ENCODE measurements around the gene NTRK3.

The NTRK3 gene

GRCh38 chr15:87929841-87930240 lies 326.7 kb downstream of the NTRK3 start:
- no peak for DNase-seq

- no peak for DNase-seq
These were observed 332.1 kb downstream of the NTRK3 start for GRCh38 chr15:87924433-87924832.

GRCh38 chr15:87919064-87919463 lies 337.5 kb downstream of the NTRK3 start:
- no peak for DNase-seq

- no peak for DNase-seq
These were observed 339.1 kb downstream of the NTRK3 start for GRCh38 chr15:87917480-87917879.

GRCh38 chr15:87916208-87916607 lies 340.3 kb downstream of the NTRK3 start:
- DNase-seq, result no peak

- DNase-seq, result no peak
These were observed 346.2 kb downstream of the NTRK3 start for GRCh38 chr15:87910301-87910700.

- no peak for DNase-seq
These were observed 348.7 kb downstream of the NTRK3 start for GRCh38 chr15:87907676-87908446.

GRCh38 chr15:87906444-87906843 lies 350.1 kb downstream of the NTRK3 start:
- no peak for DNase-seq

- DNase-seq, result no peak
These were observed 353.6 kb downstream of the NTRK3 start for GRCh38 chr15:87902772-87903426.

- DNase-seq, result no peak
These were observed 354.4 kb downstream of the NTRK3 start for GRCh38 chr15:87901926-87902690.

- no peak for DNase-seq
These were observed 355.5 kb downstream of the NTRK3 start for GRCh38 chr15:87901008-87901407.

- no peak for DNase-seq
These were observed 359.6 kb downstream of the NTRK3 start for GRCh38 chr15:87896936-87897335.

- no peak for DNase-seq
These were observed 369.4 kb downstream of the NTRK3 start for GRCh38 chr15:87887177-87887576.

GRCh38 chr15:87881026-87881425 lies 375.5 kb downstream of the NTRK3 start:
- DNase-seq, result no peak

- no peak for DNase-seq
These were observed 378.6 kb downstream of the NTRK3 start for GRCh38 chr15:87877822-87878542.

GRCh38 chr15:87877114-87877810 lies 379.3 kb downstream of the NTRK3 start:
- no peak for DNase-seq

- peak in 1 of 2 experiments; percentile 63 for DNase-seq
These were observed 381.4 kb downstream of the NTRK3 start for GRCh38 chr15:87874896-87875711.

- DNase-seq, result no peak
These were observed 383.0 kb downstream of the NTRK3 start for GRCh38 chr15:87873516-87873915.

- no peak for DNase-seq
These were observed 384.7 kb downstream of the NTRK3 start for GRCh38 chr15:87871731-87872320.

GRCh38 chr15:87871258-87871681 lies 385.3 kb downstream of the NTRK3 start:
- no peak for DNase-seq

- no peak for DNase-seq
These were observed 389.6 kb downstream of the NTRK3 start for GRCh38 chr15:87866961-87867360.
